GM12878 (cell line): ENCODE results near the gene ERC1. TPM values are rescaled to one million over a fixed set of nuclear protein-coding genes. Genes with fewer than 3 reads are reported as not detected.

Experiments
- ATAC-seq: fragments of 200-7000 bp; cut with Tn5 transposase; 3 replicates; pipeline ENCODE4 v1.9.1; 2020; ENCODE audit warnings: mild to moderate bottlenecking, moderate library complexity
- BruUV-seq: library from RNA; stranded (reverse); fragments of 400-500 nt; replicated peaks from 2 replicates; lab custom pipeline; 2021; lab: Mats Ljungman, UMichigan
- CTCF ChIA-PET: fragments of 300-600 bp; sonication (Branson Sonifier 250); formaldehyde crosslinking; extraction: SDS; loops from one replicate; lab custom pipeline; 2021; ENCODE audit warnings: inconsistent platforms; lab: Yijun Ruan, JAX
- POLR2A ChIA-PET: fragments of 350-600 bp; formaldehyde crosslinking; extraction: SDS; loops from one replicate; lab custom pipeline; 2021; ENCODE audit warnings: inconsistent platforms; lab: Charles Lee
- RAD21 ChIA-PET: fragments of 300-600 bp; sonication (Branson Sonifier 250); formaldehyde crosslinking; loops from one replicate; lab custom pipeline; 2023; ENCODE audit warnings: antibody characterized with exemption; ENCODE audit not compliant: unreplicated experiment; lab: Charles Lee
- SMC1A ChIA-PET: fragments of 300-600 bp; sonication (Branson Sonifier 250); formaldehyde crosslinking; loops from one replicate; lab custom pipeline; 2023; ENCODE audit not compliant: unreplicated experiment, uncharacterized antibody; lab: Charles Lee
- DNase-seq: peaks from one replicate; pipeline ENCODE4 v3.0.0-alpha.2; 2011; ENCODE audit warnings: low read depth, low spot score
- FAIRE-seq: peaks from 3 replicates; lab custom pipeline; 2011; peaks lifted over from hg19 to GRCh38; lab: Jason Lieb, UNC
- H2AFZ ChIP-seq: 2 replicates; pipeline ENCODE4 v1.6.0; 2011; ENCODE audit warnings: low read depth, low read length, control low read depth; ENCODE audit not compliant: control insufficient read depth
- H3K27ac ChIP-seq: 2 replicates; pipeline ENCODE4 v1.5.1; 2011; ENCODE audit warnings: control low read depth; ENCODE audit not compliant: control insufficient read depth, insufficient read depth
- H3K27me3 ChIP-seq, 2 experiments: replicated peaks in 1 of 2; 2 replicates each; pipeline versions ENCODE4 v1.6.0 to v1.6.1; 2011; ENCODE audit warnings: low read length in 1 of 2; ENCODE audit not compliant: control insufficient read depth in 2 of 2, insufficient read depth in 2 of 2
- H3K36me3 ChIP-seq, 2 experiments: 2 replicates each; pipeline ENCODE4 v1.5.1; 2011; ENCODE audit warnings: low read length in 1 of 2; ENCODE audit not compliant: control insufficient read depth in 2 of 2, insufficient read depth in 2 of 2
- H3K4me1 ChIP-seq: 2 replicates; pipeline ENCODE4 v1.6.1; 2011; ENCODE audit warnings: mild to moderate bottlenecking, low read length, moderate library complexity, mixed read lengths; ENCODE audit not compliant: control insufficient read depth, insufficient read depth
- H3K4me2 ChIP-seq: 2 replicates; pipeline ENCODE4 v1.6.0; 2011; ENCODE audit warnings: control low read depth; ENCODE audit not compliant: control insufficient read depth, insufficient read depth
- H3K4me3 ChIP-seq: fragments of 200-600 bp; sonication (generic); 2 replicates; pipeline ENCODE4 v1.5.1; 2016
- H3K79me2 ChIP-seq: 2 replicates; pipeline ENCODE4 v1.6.0; 2011; ENCODE audit warnings: low read length; ENCODE audit not compliant: control insufficient read depth, insufficient read depth
- H3K9ac ChIP-seq: 2 replicates; pipeline ENCODE4 v1.8.0; 2011; ENCODE audit warnings: low read length, control low read depth, mixed read lengths; ENCODE audit not compliant: control insufficient read depth, insufficient read depth
- H3K9me3 ChIP-seq: replicated peaks from 3 replicates; pipeline ENCODE4 v1.5.1; 2011; ENCODE audit warnings: mild to moderate bottlenecking, low read length; ENCODE audit not compliant: control insufficient read depth, insufficient read depth
- H4K20me1 ChIP-seq: 2 replicates; pipeline ENCODE4 v1.6.0; 2011; ENCODE audit not compliant: control insufficient read depth, insufficient read depth
- MXI1 ChIP-seq: fragments of 150-350 bp; IDR thresholded peaks from 2 replicates; pipeline ENCODE4 v1.6.1; 2011; ENCODE audit warnings: low read depth, mild to moderate bottlenecking, inconsistent platforms, low read length, improper control_type of control experiment
- NKRF ChIP-seq: fragments of 450-650 bp; conservative IDR thresholded peaks from 2 replicates; pipeline ENCODE4 v1.6.1; 2017; ENCODE audit warnings: mild to moderate bottlenecking, moderate library complexity
- POLR2AphosphoS2 ChIP-seq: IDR thresholded peaks from 2 replicates; pipeline ENCODE4 v1.6.1; 2011; ENCODE audit warnings: low read depth, mild to moderate bottlenecking, low read length, improper control_type of control experiment, moderate library complexity
- WGBS: methylation state at CpG from one replicate; pipeline ENCODE4 v1.1.6; 2016; ENCODE audit warnings: low lambda C conversion rate; ENCODE audit not compliant: insufficient replicate concordance, insufficient coverage; ENCODE audit errors: missing lambda C conversion rate; 5-methylcytosine and 5-hydroxymethylcytosine counted together
- in situ Hi-C: fragments of 300-500 bp; cut with MboI; formaldehyde crosslinking; loops from 9 replicates; pipeline ENCODE4 v1.14.3; 2018; ENCODE audit warnings: mixed read lengths
- intact Hi-C: fragments of 100-400 bp; cut with micrococcal nuclease; formaldehyde crosslinking; loops from one replicate; pipeline ENCODE4 v1.14.2; 2022; ENCODE audit not compliant: unreplicated experiment
- polyA plus RNA-seq, 11 experiments: library from polyadenylated mRNA; depleted of rRNA in 4 of 11; unstranded in 6 of 11; stranded (reverse) in 5 of 11; fragments of >200 nt; fragmentation: Nextera tagmentation in 4 of 11; fragmentation: Illumina TruSeq in 1 of 11; extraction: Ambion mirVana in 4 of 11; extraction: Trizol in 1 of 11; gene quantifications; 1 replicate in 1 of 11; 2 replicates in 10 of 11; pipeline versions ENCODE4 v1.2.1 to v1.2.3, GENCODE V29; 2011 to 2016; ENCODE audit warnings: inconsistent platforms in 2 of 11, missing spikeins in 2 of 11, low read depth in 1 of 11
- total RNA-seq, 4 experiments: library from RNA; depleted of rRNA in 3 of 4; stranded (reverse); fragments of >200 nt in 3 of 4; fragmentation: Illumina TruSeq in 1 of 4; extraction: Trizol in 1 of 4; gene quantifications; 2 replicates each; pipeline versions ENCODE4 v1.2.1 to v1.2.3, GENCODE V29; 2013 to 2021

ERC1 gene
- total and polyA plus RNA-seq, 10 of the 15 experiments (the other 5 are each of a cell fraction or from before 2014, with no cell fraction given), result 0.75 to 8.0 (median 5.0) TPM

- no peak for TF ChIP-seq NKRF
Observed at GRCh38 chr12:1272142-1272541, 281.1 kb downstream of the ERC1 start (continued).

- Histone ChIP-seq H3K4me3 (no peak overlapping the region), H3K27me3 (no peaks in the 10 kb centered on the region), H4K20me1 (no peaks in the 10 kb centered on the region), H3K27ac (no peak overlapping the region), H2AFZ (no peak overlapping the region), H3K9me3 (no peaks in the 10 kb centered on the region), H3K4me2 (no peak overlapping the region), H3K4me1 (no peaks in the 10 kb centered on the region), H3K79me2 (no peaks in the 10 kb centered on the region), H3K9ac (no peak overlapping the region), H3K36me3 (no peaks in the 10 kb centered on the region)
- ATAC-seq, result no peak
- ChIA-PET CTCF (no interaction called here), POLR2A (no interaction called here), SMC1A (no interaction called here), RAD21 (no interaction called here)
- no TSS peak for BruUV-seq
- FAIRE-seq, result no peak
- in situ Hi-C loops (no loop called here), intact Hi-C loops (no loop called here)
- no peak for DNase-seq
- TF ChIP-seq MXI1 (no peak), POLR2AphosphoS2 (no peak)
- 75% methylated on average over 5 of the region's 5 CpGs for WGBS
Observed at GRCh38 chr12:1273051-1273450, 282.0 kb downstream of the ERC1 start.
